HT1080 (cell line): ENCODE data around the gene MACROD2. TPM values are rescaled to one million over a fixed set of nuclear protein-coding genes. Genes with fewer than 3 reads are reported as not detected.
"Not testable (repeated sequence)": the region's sequence is repeated elsewhere in the genome, so short reads cannot be mapped to it uniquely, and the experiment has no call there.

ENCODE experiments used
- DNase-seq: peaks from one replicate; pipeline ENCODE4 v3.0.0-alpha.2; 2015; ENCODE audit warnings: low read depth
- total RNA-seq: library from RNA; depleted of rRNA; stranded (reverse); fragments of >200 nt; shearing (Covaris generic); gene quantifications from 2 replicates; pipeline ENCODE4 v1.2.3, GENCODE V29; 2014

MACROD2 gene
- total RNA-seq, 1 experiment from 2014 or later: 1.2 TPM

GRCh38 chr20:14896569-14896968 lies 901.3 kb downstream of the MACROD2 start:
- DNase-seq: no peak

GRCh38 chr20:14897608-14898007 lies 902.3 kb downstream of the MACROD2 start:
- no peak for DNase-seq

- no peak for DNase-seq
Measured at GRCh38 chr20:14902432-14903089, 907.2 kb downstream of the MACROD2 start.

GRCh38 chr20:14906908-14907434 lies 911.7 kb downstream of the MACROD2 start:
- no peak for DNase-seq

GRCh38 chr20:14910126-14910525 lies 914.8 kb downstream of the MACROD2 start:
- no peak for DNase-seq

GRCh38 chr20:14913896-14914620 lies 918.7 kb downstream of the MACROD2 start:
- no peak for DNase-seq

- DNase-seq: no peak
Measured at GRCh38 chr20:14914633-14915032, 919.3 kb downstream of the MACROD2 start.

- DNase-seq: no peak
Measured at GRCh38 chr20:14915356-14915755, 920.0 kb downstream of the MACROD2 start.

GRCh38 chr20:14916360-14916920 lies 921.1 kb downstream of the MACROD2 start:
- DNase-seq: no peak

GRCh38 chr20:14918281-14918680 lies 923.0 kb downstream of the MACROD2 start:
- DNase-seq: no peak

GRCh38 chr20:14918976-14919375 lies 923.7 kb downstream of the MACROD2 start:
- DNase-seq: no peak

GRCh38 chr20:14919501-14920081 lies 924.3 kb downstream of the MACROD2 start:
- no peak for DNase-seq

GRCh38 chr20:14921513-14921912 lies 926.2 kb downstream of the MACROD2 start:
- no peak for DNase-seq

- no peak for DNase-seq
Measured at GRCh38 chr20:14922503-14923267, 927.4 kb downstream of the MACROD2 start.

- DNase-seq: no peak
Measured at GRCh38 chr20:14924433-14924832, 929.1 kb downstream of the MACROD2 start.

GRCh38 chr20:14925300-14925699 lies 930.0 kb downstream of the MACROD2 start:
- DNase-seq: peak; percentile 35

- not testable (repeated sequence) for DNase-seq
Measured at GRCh38 chr20:14926436-14926835, 931.1 kb downstream of the MACROD2 start.

- peak; percentile 44 for DNase-seq
Measured at GRCh38 chr20:14928083-14928482, 932.8 kb downstream of the MACROD2 start.

GRCh38 chr20:14929388-14929787 lies 934.1 kb downstream of the MACROD2 start:
- no peak for DNase-seq

GRCh38 chr20:14932040-14932439 lies 936.7 kb downstream of the MACROD2 start:
- no peak for DNase-seq

- DNase-seq: no peak
Measured at GRCh38 chr20:14935285-14935684, 940.0 kb downstream of the MACROD2 start.
